DOHH2 (cell line): ENCODE data around the gene SLC24A5.

Source experiments
- H3F3A ChIP-seq: fragments of 200-600 bp; sonication (generic), shearing (Covaris generic); 2 replicates; pipeline ENCODE4 v1.6.0; 2016; ENCODE audit warnings: antibody characterized with exemption, mild to moderate bottlenecking; ENCODE audit not compliant: control insufficient read depth, insufficient read depth
- H3K27ac ChIP-seq: fragments of 200-600 bp; sonication (generic); 2 replicates; pipeline ENCODE4 v1.5.1; 2014; ENCODE audit warnings: low read depth, mild to moderate bottlenecking, low read length, moderate library complexity
- H3K27me3 ChIP-seq: fragments of 200-600 bp; sonication (generic); 2 replicates; pipeline ENCODE4 v1.6.1; 2014; ENCODE audit warnings: mild to moderate bottlenecking, low read length, mixed read lengths; ENCODE audit not compliant: control insufficient read depth
- H3K36me3 ChIP-seq: fragments of 200-600 bp; sonication (generic); 2 replicates; pipeline ENCODE4 v1.6.1; 2014; ENCODE audit warnings: mild to moderate bottlenecking, low read length, moderate library complexity, mixed read lengths; ENCODE audit not compliant: control insufficient read depth
- H3K4me1 ChIP-seq: fragments of 200-600 bp; sonication (generic); 2 replicates; pipeline ENCODE4 v1.6.1; 2014; ENCODE audit warnings: mild to moderate bottlenecking, low read length, mixed read lengths; ENCODE audit not compliant: control insufficient read depth
- H3K4me2 ChIP-seq: fragments of 200-600 bp; sonication (generic); 2 replicates; pipeline ENCODE4 v1.6.0; 2014; ENCODE audit warnings: mild to moderate bottlenecking, low read length, moderate library complexity
- H3K4me3 ChIP-seq: fragments of 200-600 bp; sonication (generic); 2 replicates; pipeline ENCODE4 v1.5.1; 2014; ENCODE audit warnings: mild to moderate bottlenecking, low read length, mixed read lengths
- H3K79me2 ChIP-seq: fragments of 200-600 bp; sonication (generic); 2 replicates; pipeline ENCODE4 v1.6.1; 2014; ENCODE audit warnings: mild to moderate bottlenecking, low read length, mixed read lengths; ENCODE audit not compliant: control insufficient read depth
- H3K9me2 ChIP-seq: fragments of 200-600 bp; sonication (generic); replicated peaks from 2 replicates; pipeline ENCODE4 v1.6.1; 2014; ENCODE audit warnings: mild to moderate bottlenecking, low read length, mixed read lengths; ENCODE audit not compliant: control insufficient read depth
- H3K9me3 ChIP-seq: fragments of 200-600 bp; sonication (generic); 2 replicates; pipeline ENCODE4 v1.6.1; 2014; ENCODE audit warnings: antibody characterized with exemption, low read length, mixed read lengths; ENCODE audit not compliant: control insufficient read depth, insufficient read depth
- H4K20me1 ChIP-seq: fragments of 200-600 bp; sonication (generic); 2 replicates; pipeline ENCODE4 v1.6.0; 2014; ENCODE audit warnings: low read depth, mild to moderate bottlenecking, antibody characterized with exemption, low read length, moderate library complexity; ENCODE audit not compliant: control insufficient read depth, insufficient read depth
- CTCF ChIP-seq: fragments of 200-600 bp; sonication (generic); IDR thresholded peaks from one replicate; pipeline ENCODE4 v1.5.1; 2014; ENCODE audit warnings: antibody characterized with exemption, mild to moderate bottlenecking, low read depth, low read length; ENCODE audit not compliant: poor library complexity, severe bottlenecking
- EZH2phosphoT487 ChIP-seq: fragments of 200-600 bp; sonication (generic); IDR thresholded peaks from 2 replicates; pipeline ENCODE4 v1.6.1; 2017; ENCODE audit warnings: borderline replicate concordance, mild to moderate bottlenecking, antibody characterized with exemption, low read length, moderate library complexity, mixed read lengths

The SLC24A5 gene

GRCh38 chr15:48112242-48112641 lies 8.5 kb upstream of the SLC24A5 start:
- no peaks in the 10 kb centered on the region for H3K79me2 ChIP-seq
- no peak overlapping the region for H3K27ac ChIP-seq
- no peaks in the 10 kb centered on the region for H3K36me3 ChIP-seq
- no peaks in the 10 kb centered on the region for H3K9me3 ChIP-seq
- H4K20me1 ChIP-seq: no peaks in the 10 kb centered on the region
- H3K9me2 ChIP-seq: no peaks in the 10 kb centered on the region
- TF ChIP-seq EZH2phosphoT487: no peak
- peak; percentile 31 for TF ChIP-seq CTCF
- H3K27me3 ChIP-seq: no peaks in the 10 kb centered on the region
- H3F3A ChIP-seq: no peaks in the 10 kb centered on the region
- no peaks in the 10 kb centered on the region for H3K4me1 ChIP-seq
- no peak overlapping the region for H3K4me2 ChIP-seq
- H3K4me3 ChIP-seq: no peak overlapping the region

GRCh38 chr15:48119277-48119676 lies 1.5 kb upstream of the SLC24A5 start:
- H3K79me2 ChIP-seq: no peaks in the 10 kb centered on the region
- TF ChIP-seq CTCF: no peak
- TF ChIP-seq EZH2phosphoT487: no peak
- no peaks in the 10 kb centered on the region for H4K20me1 ChIP-seq
- H3K9me2 ChIP-seq: no peaks in the 10 kb centered on the region
- no peaks in the 10 kb centered on the region for H3K36me3 ChIP-seq
- no peaks in the 10 kb centered on the region for H3K4me1 ChIP-seq
- H3K27ac ChIP-seq: no peak overlapping the region
- H3K4me2 ChIP-seq: no peak overlapping the region
- H3K27me3 ChIP-seq: no peaks in the 10 kb centered on the region
- H3F3A ChIP-seq: no peaks in the 10 kb centered on the region
- H3K9me3 ChIP-seq: no peaks in the 10 kb centered on the region
- no peak overlapping the region for H3K4me3 ChIP-seq

GRCh38 chr15:48121849-48122248 lies 1.1 kb downstream of the SLC24A5 start:
- H3F3A ChIP-seq: no peaks in the 10 kb centered on the region
- no peak overlapping the region for H3K4me3 ChIP-seq
- no peaks in the 10 kb centered on the region for H3K79me2 ChIP-seq
- H4K20me1 ChIP-seq: no peaks in the 10 kb centered on the region
- H3K27ac ChIP-seq: no peak overlapping the region
- H3K4me1 ChIP-seq: no peaks in the 10 kb centered on the region
- TF ChIP-seq CTCF (no peak), EZH2phosphoT487 (no peak)
- H3K9me2 ChIP-seq: no peaks in the 10 kb centered on the region
- no peak overlapping the region for H3K4me2 ChIP-seq
- no peaks in the 10 kb centered on the region for H3K27me3 ChIP-seq
- no peaks in the 10 kb centered on the region for H3K9me3 ChIP-seq
- no peaks in the 10 kb centered on the region for H3K36me3 ChIP-seq
